ENCODE data around the gene LEKR1. TPM values are rescaled to one million over a fixed set of nuclear protein-coding genes. Genes with fewer than 3 reads are reported as not detected.

Gene LEKR1
- total and polyA plus RNA-seq, 9 of the 15 experiments (the other 6 are each of a cell fraction or from before 2014, with no cell fraction given): 0.76 to 1.8 (median 1.2) TPM

DNA sequence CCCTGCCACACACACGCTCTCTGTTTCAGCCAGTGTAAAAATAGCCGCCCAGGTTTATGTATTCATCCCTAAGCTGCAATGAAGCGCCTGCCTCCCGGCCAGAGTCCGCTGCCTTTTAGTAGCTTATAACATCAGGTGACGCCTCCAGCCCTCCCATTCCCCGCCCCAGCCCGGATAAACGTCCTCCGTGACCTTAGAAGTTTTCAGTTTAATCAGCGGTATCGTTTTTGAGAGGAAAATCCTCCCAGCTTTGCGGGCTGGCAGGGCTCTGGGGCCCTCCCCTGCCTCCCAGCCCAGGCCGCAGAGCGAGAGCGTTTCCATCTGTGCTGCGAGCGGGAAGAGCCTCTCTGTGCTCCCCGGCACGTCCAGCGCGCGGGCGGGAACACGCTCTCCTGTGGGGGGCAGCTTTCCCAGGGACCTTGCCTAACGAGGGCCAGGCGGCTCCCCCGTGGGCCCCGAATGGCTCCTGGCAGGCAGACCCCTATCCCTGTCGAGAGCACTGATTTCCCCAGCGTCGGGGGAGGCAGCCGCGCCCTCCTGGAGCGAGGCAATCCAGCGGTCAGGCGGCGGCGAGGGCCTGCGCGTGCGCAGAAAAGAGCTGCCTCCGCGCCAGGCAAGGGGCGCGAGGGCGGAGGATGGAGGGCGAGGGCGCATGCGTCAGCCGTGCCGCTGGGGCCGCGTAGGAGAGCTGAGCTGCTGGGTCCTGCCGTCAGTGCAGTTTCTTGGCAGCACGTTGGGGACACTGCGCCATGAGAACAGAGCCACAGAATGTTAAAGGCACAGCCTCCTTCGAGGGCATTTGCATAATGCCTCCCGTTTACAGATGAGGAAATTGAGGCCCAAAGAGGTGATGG is 262.7 kb downstream of the LEKR1 start (continued):
- TF ChIP-seq NCOA2 (IDR thresholded peaks at IDR 0.05; ENCODE audit: partially characterized antibody in 2 of 2) (no peak), EWSR1 (IDR thresholded peaks at IDR 0.05; ENCODE audit: borderline replicate concordance, low read depth, partially characterized antibody) (no peak), ETS2 (tag; IDR thresholded peaks at IDR 0.05; ENCODE audit: borderline replicate concordance, poor library complexity, severe bottlenecking) (no peak), KLF13 (tag; IDR thresholded peaks at IDR 0.05; ENCODE audit: borderline replicate concordance, low read depth) (peak; percentile 79), PRMT5 (CRISPR knock-in tag; IDR thresholded peaks at IDR 0.05) (peak; percentile 67; the same call in 1 of the 2 replicates), MYBL2 (IDR thresholded peaks at IDR 0.05; ENCODE audit: low read depth) (no peak), MYBL2 (CRISPR knock-in tag; IDR thresholded peaks at IDR 0.05; ENCODE audit: borderline replicate concordance) (no peak), ZNF75A (CRISPR knock-in tag; IDR thresholded peaks at IDR 0.05) (0 out of 2 replicates have a peak, but pooled peaks have one; percentile 30), HDAC2 (IDR thresholded peaks at IDR 0.05) (peak; percentile 74), MXD1 (CRISPR knock-in tag; IDR thresholded peaks at IDR 0.05; ENCODE audit: borderline replicate concordance, poor library complexity, severe bottlenecking) (no peak), HDAC1 (IDR thresholded peaks at IDR 0.05) (peak in 1 of 2 experiments; percentile 86; a peak in 2 of 4 replicates), GTF2A2 (tag; IDR thresholded peaks at IDR 0.05) (no peak), KLF6 (CRISPR knock-in tag; IDR thresholded peaks at IDR 0.05; ENCODE audit: borderline replicate concordance) (peak; percentile 55; the same call in 1 of the 2 replicates), SRSF7 (optimal IDR thresholded peaks at IDR 0.05; ENCODE audit: low read depth, low read length) (no peak), SREBF2 (CRISPR knock-in tag; IDR thresholded peaks at IDR 0.05) (no peak), E2F6 (IDR thresholded peaks at IDR 0.05; ENCODE audit: borderline replicate concordance in 1 of 2, extremely low read depth in 1 of 2, insufficient read depth in 1 of 2, insufficient read length in 1 of 2, low read depth in 1 of 2, low read length in 1 of 2, poor library complexity in 1 of 2, severe bottlenecking in 1 of 2) (peak; percentile 87 to 91), TAF1 (IDR thresholded peaks at IDR 0.05; ENCODE audit: control insufficient read depth, extremely low read depth, insufficient read depth, low read length, severe bottlenecking) (peak; percentile 57)
- TF ChIP-seq, protein P1, sequence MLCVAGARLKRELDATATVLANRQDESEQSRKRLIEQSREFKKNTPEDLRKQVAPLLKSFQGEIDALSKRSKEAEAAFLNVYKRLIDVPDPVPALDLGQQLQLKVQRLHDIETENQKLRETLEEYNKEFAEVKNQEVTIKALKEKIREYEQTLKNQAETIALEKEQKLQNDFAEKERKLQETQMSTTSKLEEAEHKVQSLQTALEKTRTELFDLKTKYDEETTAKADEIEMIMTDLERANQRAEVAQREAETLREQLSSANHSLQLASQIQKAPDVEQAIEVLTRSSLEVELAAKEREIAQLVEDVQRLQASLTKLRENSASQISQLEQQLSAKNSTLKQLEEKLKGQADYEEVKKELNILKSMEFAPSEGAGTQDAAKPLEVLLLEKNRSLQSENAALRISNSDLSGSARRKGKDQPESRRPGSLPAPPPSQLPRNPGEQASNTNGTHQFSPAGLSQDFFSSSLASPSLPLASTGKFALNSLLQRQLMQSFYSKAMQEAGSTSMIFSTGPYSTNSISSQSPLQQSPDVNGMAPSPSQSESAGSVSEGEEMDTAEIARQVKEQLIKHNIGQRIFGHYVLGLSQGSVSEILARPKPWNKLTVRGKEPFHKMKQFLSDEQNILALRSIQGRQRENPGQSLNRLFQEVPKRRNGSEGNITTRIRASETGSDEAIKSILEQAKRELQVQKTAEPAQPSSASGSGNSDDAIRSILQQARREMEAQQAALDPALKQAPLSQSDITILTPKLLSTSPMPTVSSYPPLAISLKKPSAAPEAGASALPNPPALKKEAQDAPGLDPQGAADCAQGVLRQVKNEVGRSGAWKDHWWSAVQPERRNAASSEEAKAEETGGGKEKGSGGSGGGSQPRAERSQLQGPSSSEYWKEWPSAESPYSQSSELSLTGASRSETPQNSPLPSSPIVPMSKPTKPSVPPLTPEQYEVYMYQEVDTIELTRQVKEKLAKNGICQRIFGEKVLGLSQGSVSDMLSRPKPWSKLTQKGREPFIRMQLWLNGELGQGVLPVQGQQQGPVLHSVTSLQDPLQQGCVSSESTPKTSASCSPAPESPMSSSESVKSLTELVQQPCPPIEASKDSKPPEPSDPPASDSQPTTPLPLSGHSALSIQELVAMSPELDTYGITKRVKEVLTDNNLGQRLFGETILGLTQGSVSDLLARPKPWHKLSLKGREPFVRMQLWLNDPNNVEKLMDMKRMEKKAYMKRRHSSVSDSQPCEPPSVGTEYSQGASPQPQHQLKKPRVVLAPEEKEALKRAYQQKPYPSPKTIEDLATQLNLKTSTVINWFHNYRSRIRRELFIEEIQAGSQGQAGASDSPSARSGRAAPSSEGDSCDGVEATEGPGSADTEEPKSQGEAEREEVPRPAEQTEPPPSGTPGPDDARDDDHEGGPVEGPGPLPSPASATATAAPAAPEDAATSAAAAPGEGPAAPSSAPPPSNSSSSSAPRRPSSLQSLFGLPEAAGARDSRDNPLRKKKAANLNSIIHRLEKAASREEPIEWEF (CRISPR knock-in tag; IDR thresholded peaks at IDR 0.05): no peak; the same call in 1 of the 2 replicates

Data from K562 (cell line).